ENCODE measurements around the gene MCTP1.

DNA sequence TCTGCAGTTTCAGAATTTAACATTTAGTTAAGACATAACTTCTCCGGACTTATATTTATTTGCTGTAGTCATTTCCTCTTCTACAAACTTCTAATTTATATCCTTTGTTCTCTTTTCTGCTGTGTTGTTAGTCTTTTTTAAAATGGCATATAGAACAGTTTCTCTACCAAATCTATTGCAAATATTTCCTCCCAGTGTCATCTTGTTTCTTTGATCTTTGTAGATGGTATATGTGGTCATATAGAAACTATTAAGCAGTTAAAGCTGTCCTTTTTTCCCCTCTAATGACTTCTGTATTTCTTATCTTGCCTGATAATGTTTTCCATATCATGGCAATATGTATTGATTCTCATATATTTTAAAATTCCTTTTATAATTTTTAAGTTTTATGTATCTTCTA, 264.5 kb downstream of the MCTP1 start:
- TF ChIP-seq CTCF (IDR thresholded peaks at IDR 0.05; ENCODE audit: poor library complexity), result no peak
- no peak for TF ChIP-seq EZH2phosphoT487 (IDR thresholded peaks at IDR 0.05; ENCODE audit: low read depth, severe bottlenecking, unreplicated experiment)
- TF ChIP-seq EZH2 (IDR thresholded peaks at IDR 0.05; ENCODE audit: borderline replicate concordance), result no peak

Data from hepatocyte (in vitro differentiated cells).